GM21367 (cell line): ENCODE results near the gene SCLY.

Experiments
- ATAC-seq: cut with Tn5 transposase; IDR thresholded peaks from one replicate; pipeline ENCODE4 v1.9.1; 2021; ENCODE audit not compliant: unreplicated experiment

The SCLY gene

DNA sequence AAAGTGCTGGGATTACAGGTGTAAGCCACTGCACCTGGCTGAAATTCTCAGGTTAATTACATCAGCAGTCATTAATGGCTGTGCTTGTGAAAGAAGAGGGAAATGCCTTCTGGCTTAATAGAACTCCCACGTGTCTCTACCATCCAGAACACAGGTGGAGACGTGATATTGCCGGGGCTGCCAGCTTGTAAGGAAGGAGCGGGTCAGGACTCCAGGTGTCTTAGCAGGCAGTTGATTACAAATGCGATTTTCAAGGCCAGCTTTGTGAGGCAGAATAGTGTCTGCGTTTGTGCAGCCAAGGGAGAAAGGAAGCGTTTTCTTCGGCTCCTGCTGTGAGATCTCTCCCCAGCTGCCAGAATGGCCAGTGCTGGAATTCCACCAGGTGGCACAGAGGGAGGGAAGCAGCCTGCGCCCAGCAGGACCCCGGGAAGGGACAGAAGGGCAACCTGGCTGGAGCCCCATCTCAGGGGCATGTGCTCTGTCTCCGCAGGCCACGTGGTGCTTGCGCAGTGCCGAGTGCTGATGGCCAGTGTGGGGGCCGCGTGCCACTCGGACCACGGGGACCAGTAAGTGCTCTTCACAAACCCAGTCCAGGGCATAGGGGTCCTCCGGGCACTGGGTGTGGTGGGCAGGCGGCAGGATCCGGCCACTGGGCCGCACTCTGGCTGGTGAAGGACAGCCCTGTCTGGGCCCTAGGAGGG is 35.7 kb downstream of the SCLY start:
- no peak for ATAC-seq

GRCh38 chr2:238097201-238097987 is 36.6 kb downstream of the SCLY start:
- no peak for ATAC-seq

- ATAC-seq = peak; percentile 70
These were observed 37.4 kb downstream of the SCLY start for GRCh38 chr2:238097988-238098871.

DNA sequence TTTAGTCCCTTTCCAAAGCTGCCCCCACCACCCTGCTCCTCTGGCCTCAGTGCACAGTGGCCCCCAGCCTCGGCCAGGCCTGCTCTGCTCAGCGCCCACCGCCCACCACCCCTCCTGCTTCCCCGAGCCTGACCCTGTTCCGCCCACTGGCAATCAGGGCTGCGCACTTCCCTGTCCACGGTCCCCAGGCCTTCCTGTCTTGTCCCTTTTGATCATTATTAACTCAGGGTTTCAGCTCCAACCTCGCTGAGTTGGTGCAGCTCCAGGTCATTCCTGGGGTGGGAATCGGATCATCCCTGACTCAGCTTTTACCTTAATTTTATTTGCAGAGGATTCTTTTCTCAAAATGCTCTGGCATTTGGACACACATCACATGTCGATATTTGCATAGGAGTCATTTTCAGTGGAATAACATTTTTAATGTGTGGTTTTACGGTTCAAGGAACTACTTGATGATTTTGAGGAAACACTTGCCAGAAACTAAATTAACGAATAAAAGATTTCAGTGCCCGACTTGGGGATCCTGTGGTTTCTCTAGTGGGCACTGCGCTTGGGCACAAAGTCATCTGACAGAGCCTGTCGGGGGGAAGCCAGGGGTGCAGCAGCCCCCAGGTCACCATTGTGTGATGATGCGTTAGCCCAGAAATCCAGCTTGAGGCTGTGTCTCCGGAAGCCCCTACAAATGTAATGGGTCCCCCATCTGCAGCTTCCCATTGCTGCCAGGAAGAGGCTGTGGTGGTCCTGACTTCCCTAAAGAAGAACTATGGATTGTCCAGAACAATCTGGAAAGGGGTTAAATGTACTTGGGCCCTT is 38.3 kb downstream of the SCLY start:
- peak; percentile 14 for ATAC-seq

DNA sequence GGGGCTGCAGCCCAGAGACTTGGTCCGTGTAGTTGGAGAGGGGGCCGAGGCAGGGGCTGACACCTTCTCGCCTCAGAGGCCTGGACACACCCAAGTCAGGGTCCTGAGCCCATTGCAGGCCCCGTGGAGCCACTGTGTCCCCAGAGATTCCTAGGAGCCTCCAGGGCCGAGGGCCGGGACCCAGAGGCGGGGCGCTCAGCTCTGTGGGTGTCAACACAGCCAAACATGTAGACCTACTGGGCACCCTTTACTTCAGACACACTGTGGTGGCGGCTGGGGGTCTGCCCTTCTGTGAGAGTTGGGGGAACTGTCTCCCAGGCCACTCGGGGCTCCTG is 38.9 kb downstream of the SCLY start:
- ATAC-seq = no peak

DNA sequence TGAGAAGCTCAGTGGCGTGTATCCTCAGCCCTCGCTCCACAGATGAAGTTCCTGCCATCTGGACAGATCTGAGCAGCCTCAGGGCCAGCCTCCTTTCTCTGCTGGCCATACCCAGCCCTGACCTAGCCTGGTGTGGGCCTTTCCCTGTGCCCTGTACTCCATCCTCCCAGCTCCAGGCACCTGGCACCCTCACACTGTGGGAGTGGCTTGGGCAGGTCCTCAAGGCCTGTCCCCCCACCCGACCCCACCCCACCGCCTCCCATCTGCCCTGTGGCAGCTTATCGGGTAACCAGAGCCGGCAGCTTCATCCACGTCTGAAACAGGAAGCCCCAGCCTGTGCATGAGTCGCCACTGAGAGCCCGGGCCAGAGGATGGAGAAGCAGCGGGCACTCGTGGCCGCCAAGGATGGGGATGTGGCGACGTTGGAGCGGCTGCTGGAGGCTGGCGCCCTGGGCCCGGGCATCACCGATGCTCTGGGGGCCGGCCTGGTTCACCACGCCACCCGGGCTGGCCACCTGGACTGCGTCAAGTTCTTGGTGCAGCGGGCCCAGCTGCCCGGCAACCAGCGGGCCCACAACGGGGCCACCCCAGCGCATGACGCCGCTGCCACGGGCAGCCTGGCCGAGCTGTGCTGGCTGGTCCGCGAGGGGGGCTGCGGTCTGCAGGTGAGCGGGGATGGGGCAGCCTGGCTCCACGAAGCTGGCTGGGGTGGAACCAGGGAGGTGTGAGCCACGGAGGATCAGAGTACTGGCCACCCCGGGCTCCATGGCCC is 39.4 kb downstream of the SCLY start, which contains the start of gene ESPNL:
TSS of gene ESPNL (plus strand) at position 292 of the 772 bp plus-strand sequence. CDS start at position 372, 80 bp downstream.
- ATAC-seq = no peak

- no peak for ATAC-seq
These were observed 40.3 kb downstream of the SCLY start for GRCh38 chr2:238100821-238101771.

DNA sequence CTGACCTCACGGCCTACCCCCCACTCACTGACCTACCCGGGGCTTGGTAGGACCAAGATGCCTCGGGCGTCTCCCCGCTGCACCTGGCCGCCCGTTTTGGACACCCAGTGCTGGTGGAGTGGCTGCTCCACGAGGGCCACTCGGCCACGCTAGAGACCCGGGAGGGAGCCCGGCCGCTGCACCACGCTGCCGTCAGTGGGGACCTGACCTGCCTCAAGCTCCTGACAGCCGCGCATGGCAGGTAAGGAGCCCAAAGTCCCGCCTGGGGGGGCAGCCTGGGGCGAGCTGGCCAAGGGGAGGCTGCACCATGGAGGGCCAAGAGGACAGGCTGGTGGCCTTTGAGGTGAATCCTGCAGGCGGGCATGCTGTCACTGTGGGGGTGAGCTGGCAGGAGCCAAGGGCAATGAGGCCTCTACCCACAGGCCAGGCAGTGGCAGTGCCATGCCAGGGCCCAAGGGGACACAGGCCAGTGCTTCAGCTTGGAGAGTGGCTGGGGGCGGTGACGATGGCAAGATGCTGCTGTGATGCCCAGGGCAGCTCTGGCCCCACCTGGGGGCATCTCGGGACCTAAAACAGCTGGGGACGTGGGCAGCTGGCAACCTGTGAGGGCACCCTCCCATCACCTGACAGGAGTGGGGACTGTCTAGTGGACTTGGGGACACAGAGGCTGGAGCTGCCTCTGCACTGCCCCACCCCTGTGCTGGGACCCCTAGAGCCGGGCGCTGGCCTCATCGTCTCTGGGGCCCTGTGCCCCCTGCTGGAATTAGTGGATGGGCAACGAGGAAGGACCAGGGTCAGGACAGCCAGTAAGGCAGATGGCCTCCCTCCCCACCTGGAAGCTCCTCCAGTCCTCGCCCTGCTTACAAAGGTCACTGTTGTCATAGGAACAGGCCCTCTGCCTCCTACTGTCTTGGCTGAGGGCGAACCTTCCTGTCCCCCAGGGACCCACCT is 41.4 kb downstream of the SCLY start:
- ATAC-seq = no peak

GRCh38 chr2:238102865-238103264 is 42.1 kb downstream of the SCLY start:
- no peak for ATAC-seq

DNA sequence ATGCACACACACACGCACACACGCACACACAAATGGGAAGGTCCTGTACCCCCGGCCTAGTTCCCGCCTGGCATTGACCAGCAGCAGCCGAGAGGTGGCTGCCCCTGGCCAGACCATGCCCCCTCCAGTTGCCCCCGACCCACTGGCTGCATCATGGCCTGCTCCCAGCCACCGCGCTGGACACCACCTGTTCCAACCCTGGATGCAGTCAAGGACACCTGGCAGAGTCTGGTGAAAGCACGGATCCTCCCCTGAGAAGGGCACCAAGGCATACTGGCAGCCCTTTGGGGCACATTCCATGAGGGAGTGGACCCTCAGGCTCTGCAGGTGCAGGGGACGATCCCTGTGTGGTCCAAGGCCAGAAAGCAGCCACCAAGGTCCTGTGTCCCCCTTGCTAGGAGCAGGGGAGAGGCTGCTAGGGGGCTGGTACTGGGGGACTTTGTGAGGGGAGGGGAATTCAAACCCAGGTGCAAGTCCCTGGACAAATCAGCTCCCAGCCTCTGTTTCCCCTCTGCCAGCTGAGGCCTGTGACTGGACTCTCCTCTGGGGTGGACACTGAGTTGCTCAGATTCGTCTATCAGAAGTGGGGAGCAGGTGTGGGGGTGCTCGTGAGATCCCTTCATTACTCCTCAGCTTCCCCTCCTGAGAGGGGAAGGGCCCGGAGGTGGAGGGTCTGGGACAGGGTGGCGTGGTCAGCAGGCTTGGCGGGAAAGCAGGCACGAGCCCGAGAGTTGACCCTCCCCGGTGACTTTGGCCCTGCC is 42.8 kb downstream of the SCLY start:
- ATAC-seq = no peak

GRCh38 chr2:238104226-238104690 is 43.5 kb downstream of the SCLY start:
- ATAC-seq = no peak

GRCh38 chr2:238104691-238105371 is 44.0 kb downstream of the SCLY start:
- ATAC-seq = no peak

GRCh38 chr2:238105506-238106338 is 44.9 kb downstream of the SCLY start:
- ATAC-seq = no peak

- no peak for ATAC-seq
These were observed 45.5 kb downstream of the SCLY start for GRCh38 chr2:238106339-238106697.
